Astrocyte of the spinal cord (primary cell): ENCODE results near the gene DNHD1.

Experiments used
- DNase-seq: peaks from one replicate; pipeline ENCODE4 v3.0.0; 2011; ENCODE audit warnings: low read depth, low spot score
- H3K4me3 ChIP-seq: 2 replicates; pipeline ENCODE4 v1.5.1; 2011; ENCODE audit warnings: low read depth, mild to moderate bottlenecking, low read length, moderate library complexity
- in situ Hi-C: cut with HindIII; loops from 2 replicates; pipeline ENCODE4 v1.10.0; 2017; ENCODE audit warnings: low sequenced_read_pairs
- TF ChIP-seq, protein P1 (sequence below): IDR thresholded peaks from 2 replicates; pipeline ENCODE4 v1.5.1; 2012; ENCODE audit warnings: low read depth, mild to moderate bottlenecking, low read length, inconsistent platforms

DNHD1 gene

DNA sequence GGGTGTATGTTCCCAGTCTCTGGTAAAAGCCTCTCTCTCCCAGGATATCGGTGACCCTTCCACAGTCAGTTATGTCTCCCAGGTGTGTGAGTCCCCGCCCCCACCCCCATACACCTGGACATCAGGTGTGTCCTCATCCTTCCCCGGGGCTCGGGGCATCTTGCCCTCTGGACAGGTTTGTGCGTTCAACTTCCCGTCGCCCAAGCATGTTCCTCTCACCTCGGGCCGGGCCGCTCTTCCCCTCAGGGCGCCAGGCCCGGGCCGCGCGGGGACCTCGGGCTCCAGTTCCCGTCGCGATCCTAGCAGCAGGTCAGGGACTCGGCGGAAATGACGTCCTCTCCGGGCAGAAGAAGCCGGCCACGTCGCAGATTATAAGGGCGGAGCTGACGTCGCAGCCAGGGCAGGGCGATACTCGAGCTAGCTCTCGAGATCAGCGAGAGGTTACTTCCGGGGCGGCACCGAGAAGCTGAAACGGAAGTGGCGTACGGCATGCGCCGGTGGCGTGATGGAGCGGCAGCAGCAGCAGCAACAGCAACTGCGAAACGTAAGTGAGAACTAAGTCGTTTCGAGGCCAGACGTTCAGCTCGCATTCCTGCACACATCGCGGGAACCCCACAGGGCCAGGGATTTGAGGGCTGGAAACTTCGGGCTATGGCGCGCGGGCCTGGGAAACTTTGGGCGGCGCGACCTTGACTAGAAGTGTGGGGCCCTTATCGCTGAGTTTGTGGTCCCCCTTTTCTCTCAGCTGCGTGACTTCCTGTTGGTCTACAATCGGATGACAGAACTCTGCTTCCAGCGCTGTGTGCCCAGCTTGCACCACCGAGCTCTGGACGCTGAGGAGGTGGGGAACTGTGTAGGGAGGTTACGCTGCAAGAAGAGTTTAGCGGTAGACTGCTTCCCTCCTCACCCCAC lies 15.8 kb upstream of the DNHD1 start, which contains the start of the genes ARFIP2 and TIMM10B:
TSS of gene ARFIP2 (minus strand) at position 320 of the 912 bp plus-strand sequence. CDS start 910 bp downstream, outside the sequence.
TSS of gene TIMM10B (plus strand) at position 490 of the 912 bp plus-strand sequence. CDS start at position 506, 16 bp downstream.
- TF ChIP-seq, protein P1, sequence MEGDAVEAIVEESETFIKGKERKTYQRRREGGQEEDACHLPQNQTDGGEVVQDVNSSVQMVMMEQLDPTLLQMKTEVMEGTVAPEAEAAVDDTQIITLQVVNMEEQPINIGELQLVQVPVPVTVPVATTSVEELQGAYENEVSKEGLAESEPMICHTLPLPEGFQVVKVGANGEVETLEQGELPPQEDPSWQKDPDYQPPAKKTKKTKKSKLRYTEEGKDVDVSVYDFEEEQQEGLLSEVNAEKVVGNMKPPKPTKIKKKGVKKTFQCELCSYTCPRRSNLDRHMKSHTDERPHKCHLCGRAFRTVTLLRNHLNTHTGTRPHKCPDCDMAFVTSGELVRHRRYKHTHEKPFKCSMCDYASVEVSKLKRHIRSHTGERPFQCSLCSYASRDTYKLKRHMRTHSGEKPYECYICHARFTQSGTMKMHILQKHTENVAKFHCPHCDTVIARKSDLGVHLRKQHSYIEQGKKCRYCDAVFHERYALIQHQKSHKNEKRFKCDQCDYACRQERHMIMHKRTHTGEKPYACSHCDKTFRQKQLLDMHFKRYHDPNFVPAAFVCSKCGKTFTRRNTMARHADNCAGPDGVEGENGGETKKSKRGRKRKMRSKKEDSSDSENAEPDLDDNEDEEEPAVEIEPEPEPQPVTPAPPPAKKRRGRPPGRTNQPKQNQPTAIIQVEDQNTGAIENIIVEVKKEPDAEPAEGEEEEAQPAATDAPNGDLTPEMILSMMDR = no peak
- in situ Hi-C loops = no loop called here
- peak within 1 kb of the TSS; percentile 79 for H3K4me3 ChIP-seq
- DNase-seq = peak; percentile 98

DNA sequence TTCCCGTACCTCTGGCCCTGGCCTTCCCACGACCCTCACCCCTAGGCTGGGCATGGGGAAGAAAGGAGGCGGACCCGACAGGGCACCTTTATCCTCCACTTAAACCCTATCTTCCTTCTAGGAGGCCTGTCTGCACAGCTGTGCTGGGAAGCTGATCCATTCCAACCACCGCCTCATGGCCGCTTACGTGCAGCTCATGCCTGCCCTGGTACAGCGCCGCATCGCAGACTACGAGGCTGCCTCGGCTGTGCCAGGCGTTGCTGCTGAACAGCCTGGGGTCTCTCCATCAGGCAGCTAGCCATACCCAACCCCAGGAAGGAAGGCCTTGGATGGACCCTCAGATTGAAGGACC lies 15.2 kb upstream of the DNHD1 start:
- no peak for DNase-seq
- H3K4me3 ChIP-seq = peak overlapping the region; percentile 79
- TF ChIP-seq, protein P1 = no peak
- in situ Hi-C loops = no loop called here

DNA sequence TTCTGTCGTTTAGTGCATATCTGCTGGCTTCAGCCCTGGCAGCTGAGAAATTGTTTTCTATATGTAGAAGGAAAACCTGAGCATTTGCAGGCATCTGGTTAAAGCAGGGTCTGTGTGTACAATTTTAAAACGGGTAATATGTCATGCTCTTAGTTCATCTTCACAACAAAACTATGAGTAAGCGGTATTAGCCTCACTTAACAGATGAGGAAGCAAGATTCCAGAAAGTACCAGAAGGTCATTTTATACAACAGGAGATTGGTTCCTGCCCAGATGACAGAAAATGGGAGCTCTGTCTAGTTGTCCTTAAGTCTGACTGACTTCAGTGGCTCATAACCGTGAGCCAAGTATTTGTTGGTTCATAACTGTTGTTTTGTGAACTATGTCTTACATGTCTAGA lies 14.6 kb upstream of the DNHD1 start:
- in situ Hi-C loops = no loop called here
- TF ChIP-seq, protein P1 = no peak
- H3K4me3 ChIP-seq = peak overlapping the region; percentile 79
- DNase-seq = no peak

DNA sequence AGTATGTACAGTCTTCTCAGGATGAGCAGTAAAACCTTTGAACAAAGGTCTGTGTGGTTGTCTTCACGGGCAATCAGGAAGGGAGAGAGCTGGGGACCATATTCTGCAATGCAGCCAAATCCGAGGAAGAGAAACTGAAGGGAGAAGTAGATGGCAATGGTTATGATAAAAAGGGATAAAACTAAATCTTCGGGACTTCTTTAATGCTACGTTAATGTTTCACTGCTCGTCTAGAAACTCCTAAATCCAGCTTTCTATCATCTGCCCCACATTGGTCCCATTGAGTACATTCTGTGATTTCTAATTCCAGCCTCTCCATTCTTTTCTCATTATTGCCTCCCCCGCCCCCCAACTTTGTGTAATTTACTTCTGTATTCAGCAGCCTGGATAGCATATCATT lies 14.1 kb upstream of the DNHD1 start:
- in situ Hi-C loops = no loop called here
- no peak for DNase-seq
- H3K4me3 ChIP-seq = no peak overlapping the region
- TF ChIP-seq, protein P1 = no peak

DNA sequence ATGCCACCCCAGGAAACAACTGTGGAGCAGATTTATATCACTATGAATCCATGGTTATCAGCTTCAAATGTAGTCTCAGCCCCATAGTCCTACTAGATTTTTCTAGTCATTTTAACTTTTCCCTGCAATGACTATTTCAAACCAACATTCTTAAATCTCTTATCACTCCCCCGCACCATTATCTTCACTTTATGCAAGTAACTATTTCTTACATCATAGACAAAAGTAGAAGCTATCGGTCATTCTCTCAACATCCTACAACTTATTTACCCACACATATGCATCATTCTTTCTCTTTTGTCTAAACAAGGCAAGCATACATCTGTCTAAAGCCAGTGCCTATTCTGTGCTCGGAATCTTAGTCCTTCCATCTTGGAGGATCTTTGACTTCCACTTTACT lies 11.4 kb upstream of the DNHD1 start:
- DNase-seq = no peak
- in situ Hi-C loops = no loop called here
- TF ChIP-seq, protein P1 = no peak
- no peak overlapping the region for H3K4me3 ChIP-seq

DNA sequence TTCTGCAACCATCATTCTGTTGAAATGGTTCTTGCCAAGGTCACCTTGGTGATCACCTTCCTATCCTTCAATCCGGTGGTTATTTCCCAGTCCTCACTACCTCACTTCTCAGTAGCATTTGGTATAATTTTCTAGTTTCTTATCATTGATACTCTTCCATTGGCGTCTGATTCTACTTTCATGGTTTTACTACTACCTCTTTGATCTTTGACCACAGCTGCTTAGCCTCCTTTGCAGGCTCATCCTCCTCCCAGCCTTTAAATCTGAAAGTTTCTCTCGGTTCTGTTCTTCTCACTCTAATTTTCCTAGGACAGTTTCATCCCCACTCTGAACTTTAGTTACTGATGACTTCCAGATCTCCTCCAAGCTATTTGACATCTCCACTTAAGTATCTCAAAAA lies 10.8 kb upstream of the DNHD1 start:
- no peak for DNase-seq
- in situ Hi-C loops = no loop called here
- no peak overlapping the region for H3K4me3 ChIP-seq
- TF ChIP-seq, protein P1 = no peak
